Transverse colon (tissue), 4 donors: ENCODE data around the gene IDNK.

Experiments
- CTCF ChIP-seq, 5 experiments: fragments of 200-600 bp in 3 of 5; fragments of 450-650 bp in 2 of 5; sonication (generic) in 3 of 5; IDR thresholded peaks; 1 replicate in 2 of 5; 2 replicates in 3 of 5; pipeline ENCODE4 v1.5.1; 2016 to 2017; ENCODE audit warnings: antibody characterized with exemption in 5 of 5, inconsistent platforms in 3 of 5, mild to moderate bottlenecking in 2 of 5, moderate library complexity in 1 of 5
- EP300 ChIP-seq: sonication (generic); formaldehyde crosslinking; IDR thresholded peaks from one replicate; pipeline ENCODE4 v1.6.1; 2017; ENCODE audit warnings: antibody characterized with exemption, low read depth
- POLR2A ChIP-seq: fragments of 450-650 bp; IDR thresholded peaks from one replicate; pipeline ENCODE4 v1.6.1; 2016; ENCODE audit warnings: antibody characterized with exemption, mild to moderate bottlenecking, moderate library complexity
- POLR2AphosphoS5 ChIP-seq, 3 donors: sonication (generic); formaldehyde crosslinking; IDR thresholded peaks; one replicate each; pipeline ENCODE4 v1.6.1; 2016; ENCODE audit warnings: antibody characterized with exemption in 3 of 3

- TF ChIP-seq POLR2A, result no peak
- TF ChIP-seq CTCF (IDR thresholded peaks at IDR 0.05), result no peak
- TF ChIP-seq POLR2AphosphoS5 (IDR thresholded peaks at IDR 0.05), result no peak
- no peak for TF ChIP-seq EP300
Measured at GRCh38 chr9:83628540-83628939, 5.6 kb downstream of the IDNK start.
